AML-193 (cell line): ENCODE measurements around the gene SH3RF3.
A peak's percentile ranks its signal among the peaks of the same experiment; 100 is the strongest.

Experiments
- DNase-seq, 2 experiments: peaks; one replicate each; lab custom pipeline; 2025; lab: John Stamatoyannopoulos, UW

Gene SH3RF3

GRCh38 chr2:109285244-109285651 lies 156.2 kb downstream of the SH3RF3 start:
- DNase-seq, result no peak

DNA sequence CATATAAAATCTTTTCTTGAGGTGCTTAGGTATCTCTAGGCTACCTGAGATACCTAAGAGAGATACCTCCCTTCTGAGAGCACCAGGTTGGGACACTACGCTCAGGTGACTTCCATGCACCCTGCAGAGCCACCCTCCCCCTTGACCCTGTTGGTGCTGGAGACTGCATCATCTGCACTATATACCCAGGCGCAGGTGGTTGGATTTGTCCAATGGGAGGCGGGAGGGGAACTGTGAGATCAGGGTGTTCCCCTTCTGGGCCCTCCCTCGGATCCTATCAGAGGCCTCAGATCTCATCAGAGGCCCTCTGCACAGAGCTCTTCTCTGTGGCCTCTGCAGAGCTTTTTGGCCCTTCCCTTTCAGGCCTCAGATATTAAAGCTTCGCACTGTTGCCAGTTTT lies 158.4 kb downstream of the SH3RF3 start:
- DNase-seq, result no peak

DNA sequence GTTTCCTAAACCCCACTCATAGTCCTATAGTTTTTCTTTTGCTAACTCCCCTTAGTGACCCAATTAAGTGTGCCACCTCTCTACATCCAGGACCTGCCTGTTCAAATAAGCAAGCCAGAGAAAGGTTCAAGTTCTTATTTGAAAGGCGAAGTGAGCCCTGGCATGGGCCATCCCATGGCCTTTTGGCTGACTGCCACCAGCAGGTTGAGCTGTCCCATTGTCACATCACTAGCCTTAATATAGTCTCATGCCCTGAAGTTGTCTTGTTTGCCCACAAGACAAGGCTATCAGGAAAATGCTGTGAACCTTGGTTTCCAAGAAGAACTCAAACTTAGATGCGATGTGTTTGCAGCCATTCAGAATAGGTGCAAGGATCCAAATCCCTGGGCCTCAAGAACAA lies 158.8 kb downstream of the SH3RF3 start:
- no peak for DNase-seq

- no peak for DNase-seq
Measured at GRCh38 chr2:109288544-109289368, 159.8 kb downstream of the SH3RF3 start.

- no peak for DNase-seq
Measured at GRCh38 chr2:109289504-109290222, 160.7 kb downstream of the SH3RF3 start.

GRCh38 chr2:109290887-109291643 lies 162.1 kb downstream of the SH3RF3 start:
- no peak for DNase-seq

DNA sequence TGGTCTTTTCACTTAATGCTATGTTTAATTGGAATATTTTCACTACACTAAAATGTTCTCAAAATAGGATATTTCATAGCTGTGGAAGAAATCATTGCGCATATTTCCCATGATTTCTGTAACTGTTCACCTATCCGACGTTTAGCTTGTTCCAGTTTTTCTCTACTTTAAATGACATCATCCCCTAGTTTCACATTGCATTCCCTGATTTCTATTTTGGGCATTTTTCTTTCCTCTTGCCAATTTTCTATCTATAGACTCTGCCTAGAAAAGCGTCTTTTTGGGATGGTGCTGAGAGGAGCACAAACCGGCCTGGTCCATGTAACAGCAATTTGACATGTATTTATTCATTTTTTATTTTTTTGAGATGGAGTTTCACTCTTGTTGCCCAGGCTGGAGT lies 163.4 kb downstream of the SH3RF3 start:
- no peak for DNase-seq

DNA sequence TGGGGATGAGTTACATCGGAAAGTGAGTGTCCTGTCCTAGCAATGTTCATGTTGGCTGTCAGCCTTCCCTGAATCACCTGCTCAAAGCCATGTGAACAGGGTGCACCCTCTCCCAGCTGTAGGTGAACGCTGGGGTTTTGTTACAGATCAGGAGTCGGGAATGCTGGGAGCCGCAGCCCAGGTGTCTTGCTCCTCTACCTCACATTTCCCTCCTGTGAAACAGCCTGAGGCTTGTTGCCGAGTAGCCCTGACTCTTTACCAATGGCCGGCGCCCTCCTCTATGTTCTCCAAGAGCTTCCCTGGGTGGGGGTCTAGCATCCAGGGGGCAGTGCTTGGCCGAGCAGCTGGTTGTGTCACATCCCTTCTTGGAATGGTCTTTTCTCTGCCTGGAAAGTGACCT lies 164.7 kb downstream of the SH3RF3 start:
- DNase-seq, result no peak

DNA sequence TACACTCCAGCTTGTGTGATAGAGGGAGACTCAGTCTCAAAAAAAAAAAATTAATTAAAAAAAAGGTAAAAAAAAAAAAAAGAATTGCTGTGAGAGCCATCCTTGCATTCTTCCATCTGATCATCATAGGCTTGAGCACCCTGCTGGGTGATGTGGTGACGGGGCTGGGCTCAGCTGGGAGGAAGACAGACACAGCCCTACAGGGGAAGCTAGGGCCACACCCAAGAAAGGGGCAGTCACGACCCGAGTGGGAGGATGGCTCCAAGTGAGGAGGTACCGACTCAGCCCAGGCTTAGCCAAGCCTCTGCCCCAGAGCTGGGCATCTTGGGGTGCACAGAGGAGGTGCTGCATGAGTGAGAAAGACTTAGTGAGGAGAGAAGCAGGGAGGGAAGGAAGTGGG lies 165.5 kb downstream of the SH3RF3 start:
- no peak for DNase-seq

GRCh38 chr2:109295070-109295780 lies 166.2 kb downstream of the SH3RF3 start:
- peak; percentile 7 to 25 for DNase-seq

GRCh38 chr2:109295781-109296117 lies 166.7 kb downstream of the SH3RF3 start:
- DNase-seq, result no peak

DNA sequence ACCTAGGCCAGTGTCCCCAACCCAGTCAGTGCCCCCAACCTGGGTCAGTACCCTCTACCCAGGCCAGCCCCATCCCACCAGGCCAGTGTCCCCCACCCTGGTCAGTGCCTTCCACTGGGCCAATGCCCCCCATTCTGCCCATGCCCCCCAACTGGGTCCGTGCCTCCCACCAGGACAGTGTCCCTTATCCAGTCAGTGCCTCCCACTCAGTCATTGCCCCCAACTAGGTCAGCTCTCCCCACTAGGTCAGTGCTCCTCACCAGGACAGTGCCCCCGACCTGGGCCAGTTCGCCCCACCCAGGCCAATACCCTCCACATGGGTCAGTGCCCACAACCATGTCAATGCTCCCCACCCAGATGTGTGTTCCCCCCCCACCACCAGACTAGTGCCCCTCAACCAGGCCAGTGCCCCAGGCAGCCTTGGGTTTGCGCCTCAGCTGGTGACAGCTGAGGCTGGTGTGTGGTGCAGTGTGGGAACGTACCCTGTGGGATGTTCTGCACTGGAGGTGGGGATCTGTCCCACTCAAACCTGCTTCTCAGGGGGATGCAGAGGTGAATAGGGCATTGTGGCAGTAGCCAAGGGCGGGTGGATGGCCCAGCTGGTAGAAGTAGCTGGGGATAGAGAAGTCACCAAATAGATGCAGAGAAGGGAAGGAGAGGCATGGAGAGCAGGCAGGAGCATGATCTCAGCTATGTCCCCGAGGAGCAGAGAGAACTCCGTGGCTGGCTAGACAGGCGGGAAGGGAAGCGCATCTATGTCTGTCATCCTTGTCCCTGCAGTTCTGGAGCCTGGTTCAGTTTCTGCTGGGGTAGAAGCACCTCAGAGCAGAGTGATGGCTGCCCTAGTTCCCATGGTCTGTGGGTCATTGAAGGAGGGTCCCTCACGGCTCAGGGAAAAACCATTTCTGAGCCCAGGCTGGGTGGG lies 168.8 kb downstream of the SH3RF3 start:
- no peak for DNase-seq

- no peak for DNase-seq
Measured at GRCh38 chr2:109298851-109299250, 169.8 kb downstream of the SH3RF3 start.

DNA sequence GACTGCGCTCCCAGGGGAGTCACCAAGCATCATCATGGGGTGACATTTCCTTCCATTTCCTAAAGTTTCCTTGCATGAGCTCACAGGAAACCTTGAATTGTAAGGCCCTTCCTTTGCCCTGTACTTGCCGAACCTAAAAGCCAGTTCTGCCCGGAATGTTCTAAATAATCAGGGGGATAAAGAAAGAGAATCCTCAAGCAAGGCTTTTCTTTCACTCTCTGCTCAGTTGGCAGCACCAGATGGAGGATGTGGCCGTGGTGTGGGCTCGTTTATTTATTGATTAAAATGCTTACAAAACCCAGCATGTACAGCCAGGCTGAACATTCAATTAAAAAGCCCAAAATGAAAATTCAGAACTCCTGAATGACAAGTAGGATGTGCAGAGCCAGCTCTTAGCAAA lies 170.5 kb downstream of the SH3RF3 start:
- no peak for DNase-seq

DNA sequence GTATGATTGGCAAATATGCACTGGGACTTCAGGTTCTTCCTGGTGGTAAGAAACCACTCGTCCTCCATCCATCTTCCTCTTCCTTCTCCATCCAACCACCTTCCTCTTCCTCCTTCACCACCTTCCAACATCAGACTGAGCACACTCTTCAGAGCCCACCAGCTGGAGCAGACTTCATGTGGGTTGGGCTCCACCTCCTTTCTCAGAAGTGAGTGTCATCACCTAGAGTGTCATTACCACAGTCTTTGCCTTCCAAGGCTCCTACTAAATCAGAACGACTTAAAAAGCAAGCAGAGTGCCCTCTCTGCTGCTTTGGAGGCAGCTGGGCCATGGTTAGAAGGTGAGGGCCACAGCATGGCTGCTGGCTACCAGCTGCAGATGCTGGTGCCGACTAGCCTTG lies 171.6 kb downstream of the SH3RF3 start:
- no peak for DNase-seq

- DNase-seq, result no peak
Measured at GRCh38 chr2:109301746-109302145, 172.7 kb downstream of the SH3RF3 start.

- DNase-seq, result no peak
Measured at GRCh38 chr2:109302319-109302718, 173.3 kb downstream of the SH3RF3 start.

DNA sequence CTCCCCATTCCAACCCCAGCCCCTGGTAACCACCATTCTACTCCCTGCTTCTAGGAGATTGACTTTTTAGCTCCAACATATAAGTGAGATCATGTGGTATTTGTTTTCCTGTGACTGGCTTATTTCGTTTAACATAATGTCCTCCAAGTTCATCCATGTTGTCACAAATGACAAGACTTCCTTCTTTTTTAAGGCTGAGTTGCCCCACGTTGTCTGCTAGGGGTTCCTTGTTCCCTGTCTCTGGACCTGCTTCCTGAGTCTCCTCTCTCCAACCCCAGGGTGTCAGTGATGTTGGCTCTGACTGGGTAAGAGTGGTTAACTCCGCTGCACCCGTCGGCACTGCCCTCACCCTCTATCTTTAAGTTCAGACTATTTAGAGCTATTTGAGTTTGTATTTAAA lies 175.2 kb downstream of the SH3RF3 start:
- peak in 1 of 2 experiments; percentile 11 for DNase-seq

- DNase-seq, result no peak
Measured at GRCh38 chr2:109304731-109305470, 175.9 kb downstream of the SH3RF3 start.

GRCh38 chr2:109305490-109306167 lies 176.6 kb downstream of the SH3RF3 start:
- DNase-seq, result no peak
